ENCODE data around the gene TRIM56. TPM values are rescaled to one million over a fixed set of nuclear protein-coding genes. Genes with fewer than 3 reads are reported as not detected.
A peak's percentile ranks its signal among the peaks of the same experiment; 100 is the strongest.

TRIM56 gene
- total and polyA plus RNA-seq, 9 of the 15 experiments (the other 6 are each of a cell fraction or from before 2014, with no cell fraction given), result 2.0 to 29.7 (median 11.6) TPM

DNA sequence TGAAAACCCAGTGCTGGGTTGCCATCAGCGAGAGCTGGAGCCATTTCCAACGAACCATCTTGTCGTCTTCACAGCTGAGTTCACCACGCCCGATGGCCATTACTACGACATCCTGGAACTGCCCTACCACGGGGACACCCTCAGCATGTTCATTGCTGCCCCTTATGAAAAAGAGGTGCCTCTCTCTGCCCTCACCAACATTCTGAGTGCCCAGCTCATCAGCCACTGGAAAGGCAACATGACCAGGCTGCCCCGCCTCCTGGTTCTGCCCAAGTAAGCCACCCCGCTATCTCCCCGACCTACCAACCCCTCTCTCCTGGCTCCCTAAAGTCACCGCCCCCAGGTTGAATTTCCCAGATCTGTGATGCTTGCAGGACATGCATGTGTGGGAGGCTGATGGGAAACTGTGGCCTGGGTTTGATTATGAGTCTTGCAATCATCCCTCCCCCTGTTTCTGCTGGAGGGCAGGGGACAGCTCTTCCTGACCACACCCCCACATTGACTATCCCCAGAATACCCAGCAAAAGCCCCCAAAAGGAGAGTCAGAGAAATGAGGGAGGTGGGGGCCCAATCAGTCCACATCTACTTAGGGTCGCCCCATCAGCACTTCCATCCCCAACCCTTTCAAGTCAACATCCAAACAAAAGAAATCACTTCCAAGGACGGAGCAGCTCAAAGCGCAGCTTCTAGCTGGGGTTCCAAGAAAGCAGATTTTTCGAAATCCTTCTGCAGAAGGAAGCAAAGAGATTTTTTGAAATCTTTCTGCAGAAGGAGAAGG, 48.5 kb downstream of the TRIM56 start:
- ATAC-seq, result no peak
- peaks cover 20 to 36% of the 10 kb centered on the region in 2 experiments for H3K4me1 ChIP-seq (replicated peaks in 1 of 2; ENCODE audit: control insufficient read depth in 2 of 2, insufficient read depth in 2 of 2, low read length in 2 of 2)
- CTCF ChIA-PET (ENCODE audit: low intra/inter-chr PET ratio), result no interaction called here
- no peak for FAIRE-seq
- no peak overlapping the region for H3K4me3 ChIP-seq
- no peaks in the 10 kb centered on the region for H3K79me2 ChIP-seq (ENCODE audit: control insufficient read depth, insufficient read depth, low read length)
- peak overlapping the region; percentile 61; the same call in 1 of the 2 replicates for H2AFZ ChIP-seq (ENCODE audit: low read depth, low read length)
- intact Hi-C loops (cut with micrococcal nuclease), result no loop called here
- TF ChIP-seq ARID1B (IDR thresholded peaks at IDR 0.05), result peak; percentile 21; the same call in 1 of the 2 replicates
- TF ChIP-seq HDGF (IDR thresholded peaks at IDR 0.05), result no peak
- TF ChIP-seq RFX5 (IDR thresholded peaks at IDR 0.05; ENCODE audit: low read depth, low read length), result no peak
- TF ChIP-seq EGR1 (conservative IDR thresholded peaks at IDR 0.05), result peak; percentile 84
- TF ChIP-seq ZNF57 (CRISPR knock-in tag; IDR thresholded peaks at IDR 0.05), result no peak
- TF ChIP-seq CBFA2T2 (conservative IDR thresholded peaks at IDR 0.05), result 0 out of 2 replicates have a peak, but pooled peaks have one; percentile 12
- TF ChIP-seq CHD4 (IDR thresholded peaks at IDR 0.05; ENCODE audit: insufficient read depth, insufficient replicate concordance, low read depth, low read length, poor library complexity, severe bottlenecking), result no peak
- TF ChIP-seq TAF9B (IDR thresholded peaks at IDR 0.05; ENCODE audit: partially characterized antibody), result no peak
- TF ChIP-seq CBFA2T3 (IDR thresholded peaks at IDR 0.05), result peak; percentile 31; the same call in 1 of the 2 replicates
- TF ChIP-seq KDM1A (IDR thresholded peaks at IDR 0.05), result 0 out of 4 replicates have a peak, but pooled peaks of 1 of the 2 experiments have one; percentile 17
- TF ChIP-seq MBD2 (IDR thresholded peaks at IDR 0.05; ENCODE audit: borderline replicate concordance, low read depth), result 0 out of 2 replicates have a peak, but pooled peaks have one; percentile 8
- in situ Hi-C loops (cut with MboI), result no loop called here
- peak overlapping the region; percentile 50 for H3K4me2 ChIP-seq (ENCODE audit: insufficient read depth, low read length)
- no peaks in the 10 kb centered on the region for H3K27me3 ChIP-seq (ENCODE audit: control insufficient read depth in 2 of 2, insufficient read depth in 2 of 2, low read length in 2 of 2)
- H3K9me3 ChIP-seq (replicated peaks; ENCODE audit: control insufficient read depth, insufficient read depth, low read depth, low read length), result no peaks in the 10 kb centered on the region
- WGBS (ENCODE audit: insufficient coverage, low coverage, missing lambda C conversion rate), result 32% methylated on average over 15 of the region's 15 CpGs
- H4K20me1 ChIP-seq (replicated peaks; ENCODE audit: control insufficient read depth, insufficient read depth, low read length), result no peaks in the 10 kb centered on the region
- no peak overlapping the region for H3K27ac ChIP-seq (ENCODE audit: extremely low read depth, low read depth, low read length)
- H3K36me3 ChIP-seq (ENCODE audit: control insufficient read depth, insufficient read depth, low read length), result no peaks in the 10 kb centered on the region
- POLR2A ChIA-PET, result interaction anchor here (0.5 to 3.1 kb wide), 7 partner anchors 10 to 58 kb away, joined by 3 to 13 read pairs (median 3); partner anchors contain the start of genes AP1S1 and TRIM56
- H3K9me1 ChIP-seq (ENCODE audit: control insufficient read depth, insufficient read depth, low read length), result no peaks in the 10 kb centered on the region
- H3K9ac ChIP-seq (ENCODE audit: insufficient read depth in 1 of 2, low read depth in 2 of 2, low read length in 2 of 2), result peak overlapping the region in 1 of 2 experiments; percentile 8; a peak in 1 of 4 replicates
- peak; percentile 40 to 67 (median 56) for DNase-seq (ENCODE audit: extremely low read depth in 1 of 4, low spot score in 3 of 4)
- BruUV-seq (replicated peaks), result no TSS peak

Measured in K562 (cell line).